NCI-H446 treated with DMSO at 0.1 percent for 48 hours (cell line): ENCODE measurements around the gene PLPPR3.

Source experiments
- DNase-seq: peaks from one replicate; lab custom pipeline; 2025; lab: John Stamatoyannopoulos, UW

PLPPR3 gene

GRCh38 chr19:795691-796581, 25.8 kb downstream of the PLPPR3 start:
- no peak for DNase-seq

GRCh38 chr19:795073-795611, 26.6 kb downstream of the PLPPR3 start:
- DNase-seq = no peak

- no peak for DNase-seq
These were observed 27.9 kb downstream of the PLPPR3 start for GRCh38 chr19:793806-794205.

- DNase-seq = no peak
These were observed 29.4 kb downstream of the PLPPR3 start for GRCh38 chr19:792306-792885.

GRCh38 chr19:791567-792305, 30.0 kb downstream of the PLPPR3 start:
- DNase-seq = no peak

- no peak for DNase-seq
These were observed 30.7 kb downstream of the PLPPR3 start for GRCh38 chr19:791007-791566.

- no peak for DNase-seq
These were observed 32.1 kb downstream of the PLPPR3 start for GRCh38 chr19:789701-790060.

GRCh38 chr19:788983-789700, 32.6 kb downstream of the PLPPR3 start:
- DNase-seq = no peak

- no peak for DNase-seq
These were observed 33.1 kb downstream of the PLPPR3 start for GRCh38 chr19:788686-788982.

- DNase-seq = no peak
These were observed 34.2 kb downstream of the PLPPR3 start for GRCh38 chr19:787536-787935.

- DNase-seq = no peak
These were observed 37.2 kb downstream of the PLPPR3 start for GRCh38 chr19:784541-784940.

- DNase-seq = no peak
These were observed 38.7 kb downstream of the PLPPR3 start for GRCh38 chr19:782878-783668.

- no peak for DNase-seq
These were observed 39.4 kb downstream of the PLPPR3 start for GRCh38 chr19:782185-782877.

- DNase-seq = no peak
These were observed 40.0 kb downstream of the PLPPR3 start for GRCh38 chr19:781800-782184.

GRCh38 chr19:780935-781334, 40.8 kb downstream of the PLPPR3 start:
- DNase-seq = no peak

- no peak for DNase-seq
These were observed 42.7 kb downstream of the PLPPR3 start for GRCh38 chr19:778910-779653.

- no peak for DNase-seq
These were observed 45.2 kb downstream of the PLPPR3 start for GRCh38 chr19:776549-776948.

- no peak for DNase-seq
These were observed 48.9 kb downstream of the PLPPR3 start for GRCh38 chr19:772730-773436.

GRCh38 chr19:772063-772462, 49.7 kb downstream of the PLPPR3 start:
- DNase-seq = no peak
